Measurements from ENCODE around the gene EFHD1.
A peak's percentile ranks its signal among the peaks of the same experiment; 100 is the strongest.
"Not testable (repeated sequence)": the region's sequence is repeated elsewhere in the genome, so short reads cannot be mapped to it uniquely, and the experiment has no call there.

Gene EFHD1

GRCh38 chr2:232628466-232629128 is 4.8 kb upstream of the EFHD1 start:
- TF ChIP-seq CTCF (IDR thresholded peaks at IDR 0.05; ENCODE audit: control insufficient read depth, insufficient read depth, low read depth, low read length, missing control alignments), result no peak
- no peak for DNase-seq (ENCODE audit: low read depth)

GRCh38 chr2:232629129-232629475 is 4.3 kb upstream of the EFHD1 start:
- DNase-seq (ENCODE audit: low read depth), result no peak
- H3K4me3 ChIP-seq (ENCODE audit: control insufficient read depth, low read depth, low read length), result no peak overlapping the region
- TF ChIP-seq CTCF (IDR thresholded peaks at IDR 0.05; ENCODE audit: control insufficient read depth, insufficient read depth, low read depth, low read length, missing control alignments), result no peak

More at GRCh38 chr2:232628466-232629128, 4.8 kb upstream of the EFHD1 start:
- H3K4me3 ChIP-seq (ENCODE audit: control insufficient read depth, low read depth, low read length), result no peak overlapping the region

- no peak for TF ChIP-seq CTCF (IDR thresholded peaks at IDR 0.05; ENCODE audit: control insufficient read depth, insufficient read depth, low read depth, low read length, missing control alignments)
Observed at GRCh38 chr2:232632229-232632903, 1.0 kb upstream of the EFHD1 start.

GRCh38 chr2:232632904-232633412 is 446 bp upstream of the EFHD1 start:
- DNase-seq (ENCODE audit: low read depth), result no peak
- no peak for TF ChIP-seq CTCF (IDR thresholded peaks at IDR 0.05; ENCODE audit: control insufficient read depth, insufficient read depth, low read depth, low read length, missing control alignments)
- H3K4me3 ChIP-seq (ENCODE audit: control insufficient read depth, low read depth, low read length), result peak overlapping the region; percentile 54

More at GRCh38 chr2:232632229-232632903, 1.0 kb upstream of the EFHD1 start:
- no peak for DNase-seq (ENCODE audit: low read depth)
- no peak overlapping the region for H3K4me3 ChIP-seq (ENCODE audit: control insufficient read depth, low read depth, low read length)

- no peak for DNase-seq (ENCODE audit: low read depth)
- no peak for TF ChIP-seq CTCF (IDR thresholded peaks at IDR 0.05; ENCODE audit: control insufficient read depth, insufficient read depth, low read depth, low read length, missing control alignments)
- peak overlapping the region; percentile 38 for H3K4me3 ChIP-seq (ENCODE audit: control insufficient read depth, low read depth, low read length)
Observed at GRCh38 chr2:232634206-232635150, 1.1 kb downstream of the EFHD1 start.

- not testable (repeated sequence) for DNase-seq (ENCODE audit: low read depth); H3K4me3 ChIP-seq (ENCODE audit: control insufficient read depth, low read depth, low read length)
Observed at GRCh38 chr2:232635376-232635775, 2.0 kb downstream of the EFHD1 start.
